HepG2 (cell line): Measurements from ENCODE around the gene ABCA4. TPM values are rescaled to one million over a fixed set of nuclear protein-coding genes. Genes with fewer than 3 reads are reported as not detected.

ENCODE experiments used
- CHCHD3 ChIP-seq: sonication (generic); formaldehyde crosslinking; IDR thresholded peaks from 2 replicates; pipeline ENCODE4 v1.8.0; 2022; ENCODE audit warnings: mild to moderate bottlenecking, missing genetic modification reagents, moderate library complexity
- CREB1 ChIP-seq, 2 experiments: fragments of 450-650 bp in 1 of 2; IDR thresholded peaks; 2 replicates each; pipeline ENCODE4 v1.6.1; 2016 to 2017; ENCODE audit warnings: control low read depth in 1 of 2, mild to moderate bottlenecking in 1 of 2, missing compliant biosample characterization in 1 of 2, missing genetic modification characterization in 1 of 2
- FOXK2 ChIP-seq: fragments of 450-650 bp; IDR thresholded peaks from 2 replicates; pipeline ENCODE4 v1.6.1; 2016
- GATAD1 ChIP-seq: IDR thresholded peaks from 2 replicates; pipeline ENCODE4 v1.6.1; 2016; ENCODE audit warnings: missing genetic modification reagents, missing compliant biosample characterization
- GFI1 ChIP-seq: sonication (generic); formaldehyde crosslinking; IDR thresholded peaks from 2 replicates; pipeline ENCODE4 v1.5.0; 2020; ENCODE audit warnings: missing genetic modification reagents, mild to moderate bottlenecking, borderline replicate concordance
- GTF3A ChIP-seq: sonication (generic); formaldehyde crosslinking; conservative IDR thresholded peaks from 2 replicates; pipeline ENCODE4 v1.4.0; 2020; ENCODE audit warnings: mild to moderate bottlenecking, missing genetic modification reagents
- HMG20A ChIP-seq: IDR thresholded peaks from 2 replicates; pipeline ENCODE4 v1.6.1; 2016; ENCODE audit warnings: borderline replicate concordance
- HNRNPUL1 ChIP-seq: fragments of 200-400 bp; formaldehyde crosslinking; IDR thresholded peaks from 2 replicates; pipeline ENCODE4 v1.6.1; 2017; ENCODE audit warnings: low read depth, mild to moderate bottlenecking, low read length, moderate library complexity
- ISX ChIP-seq: sonication (generic); formaldehyde crosslinking; conservative IDR thresholded peaks from 2 replicates; pipeline ENCODE4 v1.5.0; 2020; ENCODE audit warnings: missing genetic modification reagents
- JUN ChIP-seq: sonication (generic); formaldehyde crosslinking; IDR thresholded peaks from 2 replicates; pipeline ENCODE4 v1.4.0; 2020; ENCODE audit warnings: mild to moderate bottlenecking, missing genetic modification reagents
- KAT2B ChIP-seq: fragments of 150-350 bp; IDR thresholded peaks from 2 replicates; pipeline ENCODE4 v1.6.1; 2014; ENCODE audit warnings: low read depth, low read length, borderline replicate concordance
- KAT8 ChIP-seq: IDR thresholded peaks from 2 replicates; pipeline ENCODE4 v1.6.1; 2016; ENCODE audit warnings: missing genetic modification reagents, missing compliant biosample characterization
- KDM2A ChIP-seq: sonication (generic); formaldehyde crosslinking; IDR thresholded peaks from 2 replicates; pipeline ENCODE4 v1.4.0; 2020; ENCODE audit warnings: low read depth, missing genetic modification reagents, borderline replicate concordance
- KDM3A ChIP-seq: IDR thresholded peaks from 2 replicates; pipeline ENCODE4 v1.6.1; 2018; ENCODE audit warnings: low read depth, missing compliant biosample characterization
- MLLT10 ChIP-seq: sonication (generic); formaldehyde crosslinking; IDR thresholded peaks from 2 replicates; pipeline ENCODE4 v1.4.0; 2020; ENCODE audit warnings: missing genetic modification reagents
- NCOA2 ChIP-seq: sonication (generic); formaldehyde crosslinking; IDR thresholded peaks from 2 replicates; pipeline ENCODE4 v1.8.0; 2022; ENCODE audit warnings: inconsistent platforms
- PPARG ChIP-seq: conservative IDR thresholded peaks from 2 replicates; pipeline ENCODE4 v1.6.1; 2016; ENCODE audit warnings: missing biosample characterization, missing genetic modification reagents
- RCOR2 ChIP-seq: IDR thresholded peaks from 2 replicates; pipeline ENCODE4 v1.6.1; 2016; ENCODE audit warnings: missing biosample characterization, missing genetic modification reagents
- RXRA ChIP-seq: sonication (generic); formaldehyde crosslinking; IDR thresholded peaks from 2 replicates; pipeline ENCODE4 v1.5.1; 2020; ENCODE audit warnings: missing genetic modification reagents
- SPEN ChIP-seq: sonication (generic); formaldehyde crosslinking; IDR thresholded peaks from 2 replicates; pipeline ENCODE4 v1.5.1; 2020; ENCODE audit warnings: low read depth, mild to moderate bottlenecking, missing genetic modification reagents
- TAF15 ChIP-seq: fragments of 200-400 bp; formaldehyde crosslinking; IDR thresholded peaks from one replicate; pipeline ENCODE4 v1.6.1; 2018; ENCODE audit warnings: mild to moderate bottlenecking, low read depth, low read length; ENCODE audit not compliant: poor library complexity, severe bottlenecking
- TCF12 ChIP-seq, 2 experiments: fragments of 450-650 bp in 1 of 2; sonication (generic) in 1 of 2; formaldehyde crosslinking in 1 of 2; IDR thresholded peaks; 2 replicates each; pipeline versions ENCODE4 v1.6.1 to v1.8.0; 2017 to 2022; ENCODE audit warnings: antibody characterized with exemption in 1 of 2, mild to moderate bottlenecking in 1 of 2, missing genetic modification reagents in 1 of 2, moderate library complexity in 1 of 2
- THAP11 ChIP-seq: IDR thresholded peaks from 2 replicates; pipeline ENCODE4 v1.6.1; 2016; ENCODE audit warnings: missing biosample characterization, missing genetic modification reagents
- TOPORS ChIP-seq: sonication (generic); formaldehyde crosslinking; IDR thresholded peaks from 2 replicates; pipeline ENCODE4 v1.8.0; 2023; ENCODE audit warnings: mild to moderate bottlenecking, missing genetic modification reagents
- ZBTB21 ChIP-seq: sonication (generic); formaldehyde crosslinking; IDR thresholded peaks from 2 replicates; pipeline ENCODE4 v1.4.0; 2020; ENCODE audit warnings: missing genetic modification reagents
- ZNF496 ChIP-seq: sonication (generic); formaldehyde crosslinking; IDR thresholded peaks from 2 replicates; pipeline ENCODE4 v1.8.1; 2023; ENCODE audit warnings: mild to moderate bottlenecking, moderate library complexity, missing genetic modification reagents; ENCODE audit not compliant: insufficient replicate concordance
- ZNF549 ChIP-seq: sonication (generic); formaldehyde crosslinking; IDR thresholded peaks from 2 replicates; pipeline ENCODE4 v1.5.0; 2020; ENCODE audit warnings: missing genetic modification reagents
- ZNF569 ChIP-seq: sonication (generic); formaldehyde crosslinking; IDR thresholded peaks from 2 replicates; pipeline ENCODE4 v1.5.0; 2020; ENCODE audit warnings: mild to moderate bottlenecking, missing genetic modification reagents, moderate library complexity, borderline replicate concordance
- ZNF7 ChIP-seq: IDR thresholded peaks from 2 replicates; pipeline ENCODE4 v1.6.1; 2016; ENCODE audit warnings: missing biosample characterization, missing genetic modification reagents
- ZNF749 ChIP-seq: sonication (generic); formaldehyde crosslinking; IDR thresholded peaks from 2 replicates; pipeline ENCODE4 v1.8.0; 2022; ENCODE audit warnings: mild to moderate bottlenecking, missing genetic modification reagents, moderate library complexity, borderline replicate concordance
- ZNF776 ChIP-seq: sonication (generic); formaldehyde crosslinking; IDR thresholded peaks from 2 replicates; pipeline ENCODE4 v1.4.0; 2020; ENCODE audit warnings: mild to moderate bottlenecking, missing genetic modification reagents
- ZNF790 ChIP-seq: sonication (generic); formaldehyde crosslinking; IDR thresholded peaks from 2 replicates; pipeline ENCODE4 v1.8.0; 2022; ENCODE audit warnings: missing genetic modification reagents, mild to moderate bottlenecking, borderline replicate concordance
- polyA plus RNA-seq, 8 experiments: library from polyadenylated mRNA; depleted of rRNA in 3 of 8; stranded (reverse) in 7 of 8; unstranded in 1 of 8; fragments of >200 nt; fragmentation: Illumina TruSeq in 4 of 8; extraction: Trizol in 4 of 8; gene quantifications; 2 replicates each; pipeline versions ENCODE4 v1.2.1 to v1.2.3, GENCODE V29; 2011 to 2016; ENCODE audit warnings: low read depth in 4 of 8, missing spikeins in 1 of 8, mixed read lengths in 1 of 8; ENCODE audit not compliant: insufficient read depth in 1 of 8
- total RNA-seq, 5 experiments: library from RNA; depleted of rRNA; stranded (reverse); fragments of >200 nt; fragmentation: Illumina TruSeq; extraction: Trizol; gene quantifications; 2 replicates each; pipeline ENCODE4 v1.2.3, GENCODE V29; 2016; ENCODE audit warnings: low read depth in 1 of 5
- TF ChIP-seq, protein P1 (sequence below): sonication (generic); formaldehyde crosslinking; conservative IDR thresholded peaks from 2 replicates; pipeline ENCODE4 v1.8.1; 2023; ENCODE audit warnings: missing genetic modification reagents
- TF ChIP-seq, protein P2 (sequence below): sonication (generic); formaldehyde crosslinking; IDR thresholded peaks from 2 replicates; pipeline ENCODE4 v1.4.0; 2020; ENCODE audit warnings: missing genetic modification reagents

Gene ABCA4
- total and polyA plus RNA-seq, 2 of the 13 experiments (the other 11 are each of a cell fraction or from before 2014, with no cell fraction given), result 0.24 to 0.67 TPM

DNA sequence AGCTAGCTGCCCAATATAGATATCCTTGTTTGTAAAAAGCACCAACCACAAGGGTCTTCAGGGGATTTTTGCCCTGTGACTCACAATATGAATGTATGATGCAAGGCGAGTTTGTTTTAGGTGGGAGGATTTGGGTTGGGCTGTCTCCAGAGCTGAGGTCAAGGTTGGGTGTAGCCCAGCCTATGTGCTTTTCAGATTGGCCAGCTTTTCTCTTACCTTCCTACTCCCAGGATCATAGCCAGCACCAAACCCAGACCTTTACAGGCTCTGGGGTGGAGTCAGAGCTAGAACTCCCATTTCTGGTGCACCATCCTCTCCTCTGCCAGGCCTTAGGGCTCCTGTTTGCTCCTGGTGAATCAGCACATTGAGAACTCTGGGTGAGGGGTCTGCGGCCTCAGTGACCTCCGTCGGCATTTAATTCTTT is 156.2 kb downstream of the ABCA4 start (continued):
- peak; percentile 92 for TF ChIP-seq RXRA (CRISPR knock-in tag)
- TF ChIP-seq ZNF776, result no peak
- no peak; the same call in 1 of the 2 replicates for TF ChIP-seq CREB1 (IDR thresholded peaks at IDR 0.05)
- peak; percentile 69 for TF ChIP-seq CREB1 (CRISPR knock-in tag; IDR thresholded peaks at IDR 0.05)
- TF ChIP-seq SPEN (CRISPR knock-in tag), result no peak; the same call in 1 of the 2 replicates
- peak; percentile 59; the same call in 1 of the 2 replicates for TF ChIP-seq KDM3A (CRISPR knock-in tag)
- TF ChIP-seq ZNF7 (CRISPR knock-in tag), result no peak
- TF ChIP-seq ZNF790 (CRISPR knock-in tag), result no peak
- TF ChIP-seq, protein P1, sequence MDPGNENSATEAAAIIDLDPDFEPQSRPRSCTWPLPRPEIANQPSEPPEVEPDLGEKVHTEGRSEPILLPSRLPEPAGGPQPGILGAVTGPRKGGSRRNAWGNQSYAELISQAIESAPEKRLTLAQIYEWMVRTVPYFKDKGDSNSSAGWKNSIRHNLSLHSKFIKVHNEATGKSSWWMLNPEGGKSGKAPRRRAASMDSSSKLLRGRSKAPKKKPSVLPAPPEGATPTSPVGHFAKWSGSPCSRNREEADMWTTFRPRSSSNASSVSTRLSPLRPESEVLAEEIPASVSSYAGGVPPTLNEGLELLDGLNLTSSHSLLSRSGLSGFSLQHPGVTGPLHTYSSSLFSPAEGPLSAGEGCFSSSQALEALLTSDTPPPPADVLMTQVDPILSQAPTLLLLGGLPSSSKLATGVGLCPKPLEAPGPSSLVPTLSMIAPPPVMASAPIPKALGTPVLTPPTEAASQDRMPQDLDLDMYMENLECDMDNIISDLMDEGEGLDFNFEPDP, result no peak
- TF ChIP-seq JUN (CRISPR knock-in tag), result peak; percentile 94
- no peak for TF ChIP-seq ZNF569
- TF ChIP-seq GTF3A (CRISPR knock-in tag), result no peak
- TF ChIP-seq GFI1 (CRISPR knock-in tag), result no peak
- TF ChIP-seq HMG20A (CRISPR knock-in tag), result peak; percentile 76
- TF ChIP-seq THAP11 (CRISPR knock-in tag), result peak; percentile 69
- peak; percentile 58; the same call in 1 of the 2 replicates for TF ChIP-seq ZBTB21 (CRISPR knock-in tag)
- peak; percentile 56 for TF ChIP-seq KAT8 (CRISPR knock-in tag)
- no peak for TF ChIP-seq TAF15
- 0 out of 2 replicates have a peak, but pooled peaks have one; percentile 35 for TF ChIP-seq GATAD1 (CRISPR knock-in tag)
- no peak for TF ChIP-seq FOXK2
- TF ChIP-seq ISX (CRISPR knock-in tag), result no peak
- peak; percentile 80 for TF ChIP-seq NCOA2 (CRISPR knock-in tag)
- TF ChIP-seq ZNF549 (CRISPR knock-in tag), result no peak
- TF ChIP-seq KAT2B, result no peak
- peak; percentile 31; the same call in 1 of the 2 replicates for TF ChIP-seq KDM2A (CRISPR knock-in tag)
- TF ChIP-seq PPARG, result peak; percentile 65; the same call in 1 of the 2 replicates
- no peak for TF ChIP-seq TOPORS (CRISPR knock-in tag)
- 0 out of 2 replicates have a peak, but pooled peaks have one; percentile 31 for TF ChIP-seq RCOR2 (CRISPR knock-in tag)
- TF ChIP-seq TCF12 (IDR thresholded peaks at IDR 0.05), result no peak
- TF ChIP-seq TCF12 (CRISPR knock-in tag; IDR thresholded peaks at IDR 0.05), result no peak
- TF ChIP-seq HNRNPUL1, result no peak
- TF ChIP-seq, protein P2, sequence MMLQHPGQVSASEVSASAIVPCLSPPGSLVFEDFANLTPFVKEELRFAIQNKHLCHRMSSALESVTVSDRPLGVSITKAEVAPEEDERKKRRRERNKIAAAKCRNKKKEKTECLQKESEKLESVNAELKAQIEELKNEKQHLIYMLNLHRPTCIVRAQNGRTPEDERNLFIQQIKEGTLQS, result peak; percentile 96
- TF ChIP-seq ZNF749 (CRISPR knock-in tag), result no peak
- TF ChIP-seq ZNF496 (CRISPR knock-in tag), result no peak
- TF ChIP-seq CHCHD3 (CRISPR knock-in tag), result no peak
- TF ChIP-seq MLLT10 (CRISPR knock-in tag), result no peak
